ENCODE results near the gene EDC3.
"Not testable (repeated sequence)": the region's sequence is repeated elsewhere in the genome, so short reads cannot be mapped to it uniquely, and the experiment has no call there.

The EDC3 gene

DNA sequence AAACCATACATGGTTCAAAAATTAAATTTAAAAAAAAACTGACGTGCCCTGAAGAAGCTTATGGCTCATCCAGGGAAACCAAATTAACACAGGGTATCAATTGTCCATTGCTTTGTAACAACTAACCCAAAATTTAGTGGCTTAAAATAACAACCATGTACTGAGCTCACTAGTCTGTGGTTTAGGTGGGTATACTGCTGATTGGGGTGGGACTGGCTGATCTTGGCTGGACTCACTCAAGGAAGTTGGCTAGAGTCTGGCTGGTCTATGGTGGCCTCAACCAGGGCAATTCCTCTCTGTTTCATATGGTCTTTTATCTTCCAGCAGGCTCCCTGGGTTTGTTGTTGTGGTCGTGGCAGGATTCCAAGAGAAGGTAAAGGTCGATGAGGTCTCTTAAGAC is 14.1 kb upstream of the EDC3 start:
- DNase-seq: no peak

DNA sequence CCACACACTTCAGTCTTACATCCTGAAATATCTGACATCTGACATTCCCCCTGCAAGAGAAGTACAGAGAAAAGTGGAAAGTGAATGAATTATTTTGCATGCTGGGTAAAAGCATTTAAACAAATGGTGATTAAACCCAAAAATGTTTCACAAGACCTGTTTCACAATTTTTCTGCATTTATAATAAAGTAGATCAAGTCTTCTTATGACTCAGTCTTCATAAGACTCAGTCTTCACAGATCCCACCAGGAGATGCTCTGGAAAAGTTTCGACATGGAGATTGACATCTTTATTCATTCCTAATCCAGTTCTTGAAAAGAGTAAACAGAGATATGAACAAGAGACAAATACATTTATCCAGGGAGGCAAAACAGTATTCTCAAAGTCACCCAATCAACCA is 13.2 kb upstream of the EDC3 start:
- DNase-seq: no peak

DNA sequence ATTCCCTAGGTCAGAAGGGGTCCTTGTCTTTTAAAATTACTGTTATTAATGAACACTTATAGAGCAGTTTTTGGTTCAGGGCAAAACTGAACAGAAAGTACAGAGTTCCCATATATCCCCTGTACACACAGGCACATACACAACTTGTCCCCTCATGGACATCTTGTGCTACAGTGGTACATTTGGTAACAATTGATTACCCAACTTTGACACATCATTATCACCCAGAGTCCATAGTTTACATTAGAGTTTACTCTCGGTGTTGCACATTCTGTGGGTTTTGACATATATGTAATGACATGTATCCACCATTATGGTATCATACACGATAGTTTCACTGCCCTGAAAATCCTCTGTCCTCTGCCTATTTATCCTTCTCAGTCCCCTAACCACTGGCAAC is 984 bp upstream of the EDC3 start:
- no peak for DNase-seq

DNA sequence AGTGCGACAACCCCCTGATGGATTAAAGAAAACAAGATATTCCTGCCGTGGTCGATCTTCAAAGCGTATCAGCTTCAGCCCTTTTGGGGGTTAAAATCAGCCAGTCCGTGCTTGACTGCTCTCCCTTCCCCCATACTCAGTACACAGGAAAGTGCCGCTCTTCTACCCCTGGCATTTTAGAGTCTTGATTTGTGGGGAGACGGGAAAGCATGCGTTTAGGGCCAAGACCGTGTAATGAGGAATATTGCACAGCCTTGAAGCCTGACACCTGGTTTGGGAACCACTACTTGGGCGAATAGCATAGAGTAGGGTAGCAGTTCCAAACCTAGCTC is 540 bp upstream of the EDC3 start:
- DNase-seq: no peak

DNA sequence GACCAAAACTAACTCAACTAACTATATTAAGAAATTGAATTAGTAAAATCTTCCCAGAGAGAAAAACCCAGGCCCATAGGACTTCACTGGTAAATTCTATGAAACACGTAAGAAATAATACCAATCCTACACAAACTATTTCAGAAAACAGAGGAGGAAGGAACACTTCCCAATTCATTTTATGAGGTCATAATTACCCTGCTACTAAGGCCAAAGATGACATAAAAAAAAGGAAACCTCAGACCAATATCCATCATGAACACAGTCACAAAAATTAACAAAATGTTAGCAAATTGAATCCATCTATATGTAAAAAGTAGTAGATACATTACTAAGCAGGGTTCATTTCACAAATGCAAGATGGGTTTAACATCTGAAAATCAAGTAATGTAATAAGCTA is 3.5 kb downstream of the EDC3 start:
- DNase-seq: no peak

DNA sequence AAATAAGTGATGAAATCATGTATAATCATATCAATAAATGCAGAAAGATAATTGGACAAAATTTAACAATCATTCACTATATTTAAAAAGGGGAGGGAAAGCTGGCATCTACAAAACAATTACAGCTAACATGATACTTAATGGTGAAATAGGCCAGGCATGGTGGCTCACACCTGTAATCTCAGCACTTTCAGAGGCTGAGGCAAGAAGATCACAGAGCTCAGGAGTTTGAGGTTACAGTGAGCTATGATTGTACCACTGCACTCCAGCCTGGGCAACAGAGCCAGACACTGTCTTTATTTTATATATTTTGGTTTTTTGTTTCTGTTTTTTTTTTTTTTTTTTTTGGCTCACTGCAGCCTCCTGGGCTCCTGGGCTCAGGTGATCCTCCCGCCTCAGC is 12.1 kb downstream of the EDC3 start:
- no peak for DNase-seq

DNA sequence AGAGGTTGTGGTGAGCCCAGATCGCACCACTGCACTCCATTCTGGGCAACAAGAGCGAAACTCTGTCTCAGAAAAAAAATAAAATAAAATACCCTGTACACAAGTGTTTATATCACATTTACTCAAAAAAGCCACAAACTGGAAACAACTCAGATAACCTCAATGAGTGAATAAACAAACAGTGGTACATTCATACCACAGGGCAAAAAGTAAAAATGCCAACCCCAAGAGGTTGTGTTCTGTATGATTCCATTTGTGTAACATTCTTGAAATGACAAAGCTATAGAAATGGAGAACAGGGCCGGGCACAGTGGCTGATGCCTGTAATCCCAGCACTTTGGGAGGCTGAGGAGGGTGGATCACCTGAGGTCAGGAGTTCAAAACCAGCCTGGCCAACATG is 12.9 kb downstream of the EDC3 start:
- no peak for DNase-seq

DNA sequence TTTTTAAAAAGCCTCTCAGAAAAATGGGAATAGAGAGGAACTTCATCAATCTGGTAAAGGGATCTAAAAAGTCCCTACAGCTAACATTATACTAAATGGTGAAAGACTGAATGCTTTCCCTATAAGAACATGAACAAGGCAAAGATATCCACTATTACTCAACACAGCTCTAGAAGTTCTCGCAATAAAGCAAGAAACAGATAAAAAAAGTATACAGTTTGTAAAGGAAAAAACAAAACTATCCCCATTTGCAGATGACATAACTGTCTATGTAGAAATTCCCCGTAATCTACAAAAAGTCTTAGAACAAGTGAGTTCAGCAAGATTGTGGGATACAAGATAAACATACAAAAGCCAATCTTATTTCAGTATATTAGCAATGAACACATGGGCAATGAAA is 15.4 kb downstream of the EDC3 start:
- DNase-seq: no peak

DNA sequence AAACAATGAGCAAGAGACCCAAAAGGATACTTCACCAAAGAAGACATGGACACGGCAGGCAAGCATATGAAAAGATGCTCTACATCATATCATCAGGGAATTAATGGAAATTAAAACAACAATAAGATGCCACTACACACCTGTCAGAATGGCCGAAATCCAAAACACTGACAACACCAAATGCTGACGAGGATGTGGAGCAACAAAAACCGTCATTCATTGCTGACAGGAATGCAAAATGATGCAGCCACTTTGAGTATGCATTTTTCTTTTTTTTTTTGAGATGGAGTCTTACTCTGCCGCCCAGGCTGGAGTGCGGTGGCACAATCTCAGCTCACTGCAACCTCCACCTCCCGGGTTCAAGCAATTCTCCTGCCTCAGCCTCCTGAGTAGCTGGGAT is 19.0 kb downstream of the EDC3 start:
- DNase-seq: no peak

DNA sequence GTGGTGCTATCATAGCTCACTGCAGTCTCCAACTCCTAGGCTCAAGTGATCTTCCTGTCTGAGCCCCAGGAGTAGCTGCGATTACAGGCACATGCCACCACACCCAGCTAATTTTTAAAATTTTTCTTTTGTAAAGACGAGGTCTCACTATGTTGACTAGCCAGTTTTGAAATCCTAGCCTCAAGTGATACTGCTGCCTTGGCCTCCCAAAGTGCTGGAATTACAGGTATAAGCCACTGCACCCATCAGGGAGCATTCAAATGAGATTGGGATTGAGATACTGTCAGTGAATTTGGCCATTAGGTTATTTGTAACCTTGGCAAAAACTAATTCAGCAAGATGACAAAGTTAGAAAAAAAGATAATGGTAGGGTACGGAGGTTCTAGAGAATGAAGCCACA is 21.7 kb downstream of the EDC3 start:
- DNase-seq: no peak

DNA sequence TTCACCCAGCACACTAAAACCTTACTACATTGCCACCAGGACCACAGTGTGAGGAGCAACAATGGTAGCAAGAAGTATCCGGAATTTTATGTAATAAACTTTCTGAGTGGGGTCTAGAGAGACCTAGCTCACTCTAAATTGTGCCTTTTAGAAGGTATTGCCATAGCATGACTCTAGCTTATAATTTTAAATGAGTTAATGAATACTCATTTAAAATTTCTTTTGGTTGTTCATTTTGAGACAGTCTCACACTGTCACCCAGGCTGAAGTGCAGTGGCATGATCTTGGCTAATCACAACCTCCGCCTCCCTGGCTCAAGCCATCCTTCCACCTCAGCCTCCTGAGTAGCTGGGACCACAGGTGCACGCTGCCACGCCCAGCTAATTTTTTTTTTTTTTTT is 26.2 kb downstream of the EDC3 start:
- no peak for DNase-seq

DNA sequence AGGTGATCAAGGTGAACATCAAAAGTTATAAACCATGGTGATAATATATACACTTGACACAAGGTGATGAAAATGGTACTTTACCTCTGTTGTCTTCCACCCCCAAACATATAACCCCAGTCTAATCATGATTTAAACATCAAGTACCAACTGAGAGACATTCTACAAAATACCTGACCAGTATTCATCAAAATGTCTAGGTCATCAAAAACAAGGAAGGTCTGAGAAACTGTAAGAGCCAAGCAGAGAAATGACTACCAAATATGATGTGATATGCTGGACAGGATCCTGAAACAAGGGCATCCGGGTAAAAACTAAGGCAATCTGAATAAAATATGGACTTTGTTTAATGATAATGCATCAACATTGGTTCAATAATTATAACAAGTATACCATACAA is 27.8 kb downstream of the EDC3 start:
- no peak for DNase-seq

DNA sequence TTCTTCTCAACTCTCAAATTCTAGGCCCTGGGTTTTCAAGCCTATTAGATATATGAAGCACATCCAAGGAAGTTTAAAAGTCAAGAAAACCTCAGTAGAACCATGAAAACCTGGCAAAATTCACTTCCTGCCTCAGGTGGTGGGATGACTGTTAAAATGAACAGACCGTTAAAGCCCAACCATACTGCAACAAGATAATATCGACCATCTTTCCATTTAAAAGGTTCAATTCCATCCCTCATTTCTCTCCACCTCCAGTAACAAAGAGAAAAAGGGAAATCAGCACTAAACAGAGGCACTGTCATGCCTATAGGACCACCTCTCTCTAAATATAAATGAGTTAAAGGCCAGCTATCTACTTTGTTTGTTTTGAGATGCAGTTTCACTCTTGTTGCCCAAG is 31.2 kb downstream of the EDC3 start:
- no peak for DNase-seq

DNA sequence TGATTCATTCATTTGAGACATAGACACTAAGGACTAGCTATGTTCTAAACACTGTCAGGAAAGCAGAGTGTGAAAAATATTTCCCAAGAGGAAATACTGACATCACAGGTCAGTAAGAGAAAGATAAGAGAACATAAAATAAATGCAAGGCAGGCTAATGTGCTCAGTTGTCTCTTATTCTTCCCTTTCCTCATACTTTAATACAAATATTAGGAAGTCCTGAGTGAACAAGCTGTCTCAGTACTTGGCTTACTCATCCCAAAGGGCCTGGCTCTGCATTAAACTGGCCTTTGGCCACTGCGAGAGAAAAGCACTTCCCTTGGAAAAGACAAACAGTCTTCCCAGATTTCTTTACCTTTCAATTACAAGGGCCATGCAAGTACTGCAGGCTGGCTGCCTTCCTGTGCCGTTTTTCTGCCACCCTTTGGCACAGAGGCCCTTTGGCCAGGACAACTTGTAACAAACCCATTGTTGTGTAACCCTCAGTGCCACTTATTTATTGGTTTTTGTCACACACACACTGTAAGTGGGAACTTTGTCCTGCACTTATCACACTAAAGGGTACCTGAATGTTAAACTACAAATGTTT is 31.7 kb downstream of the EDC3 start:
- no peak for DNase-seq

DNA sequence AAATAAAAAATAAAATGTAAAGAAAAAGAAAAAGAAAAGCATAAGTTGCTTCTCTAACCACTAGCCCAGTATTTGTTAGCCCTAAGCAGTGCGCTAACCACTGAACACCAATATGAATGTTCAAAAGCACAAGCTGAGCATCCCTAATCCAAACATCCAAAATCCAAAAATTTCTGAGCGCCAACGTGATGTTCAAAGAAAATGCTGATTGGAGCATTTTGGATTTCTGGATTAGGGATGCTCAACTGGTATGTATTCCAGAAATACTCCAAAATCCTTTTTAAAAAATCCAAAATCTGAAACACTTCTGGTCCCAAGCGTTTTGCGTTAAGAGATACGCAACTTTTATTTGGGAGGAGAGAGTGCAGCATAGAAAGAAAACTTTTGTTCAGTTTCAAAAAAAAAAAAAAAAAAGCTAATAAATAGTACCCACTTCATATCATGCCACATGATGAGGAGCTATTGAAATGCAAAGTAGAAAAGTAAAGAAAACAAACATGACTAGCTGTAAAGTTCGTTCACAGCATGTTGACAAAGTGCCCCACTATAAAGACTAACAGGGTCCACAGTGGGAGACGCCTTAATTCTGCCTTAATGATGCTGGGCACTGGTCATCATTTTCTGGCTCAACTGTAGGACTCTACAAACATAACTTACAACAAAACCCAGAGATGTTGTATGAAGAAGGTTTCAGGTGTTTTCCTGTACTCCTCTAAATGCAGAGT is 32.4 kb downstream of the EDC3 start:
- DNase-seq: no peak

DNA sequence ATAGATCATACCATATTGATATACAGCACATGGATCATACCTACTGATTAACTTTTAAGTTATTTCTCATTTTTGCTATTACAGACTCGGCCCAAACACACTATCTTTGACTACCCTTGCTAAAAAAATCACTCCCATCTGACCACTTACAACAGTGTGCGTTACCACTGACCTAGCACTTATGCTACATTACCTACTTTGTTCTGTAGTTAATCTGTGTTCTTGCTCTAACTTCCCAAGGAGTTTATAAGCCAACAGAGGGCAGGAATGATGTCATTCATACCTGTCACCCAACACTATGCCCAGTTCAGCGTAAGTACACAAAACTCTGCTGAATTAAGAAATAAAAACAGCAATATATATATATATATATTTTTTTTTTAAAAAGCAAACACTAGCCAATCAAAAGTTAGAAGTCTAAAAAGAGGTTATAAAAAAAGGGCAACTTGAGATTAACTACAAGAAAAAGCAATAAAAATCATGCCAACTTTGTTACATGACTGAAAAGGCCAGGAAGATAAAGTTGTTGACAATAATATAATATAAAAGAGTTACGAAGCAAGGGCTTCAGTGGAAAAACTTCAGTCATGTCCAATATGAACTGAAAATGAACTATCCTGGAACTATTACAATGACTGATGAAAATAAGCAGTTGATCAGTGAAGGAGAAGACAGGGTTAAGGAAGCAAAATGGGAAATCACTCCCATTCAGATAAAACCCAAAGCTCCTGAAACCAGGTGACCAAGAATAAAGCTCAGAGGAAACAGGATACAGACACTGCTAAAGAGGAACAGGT is 33.6 kb downstream of the EDC3 start:
- no peak for DNase-seq

DNA sequence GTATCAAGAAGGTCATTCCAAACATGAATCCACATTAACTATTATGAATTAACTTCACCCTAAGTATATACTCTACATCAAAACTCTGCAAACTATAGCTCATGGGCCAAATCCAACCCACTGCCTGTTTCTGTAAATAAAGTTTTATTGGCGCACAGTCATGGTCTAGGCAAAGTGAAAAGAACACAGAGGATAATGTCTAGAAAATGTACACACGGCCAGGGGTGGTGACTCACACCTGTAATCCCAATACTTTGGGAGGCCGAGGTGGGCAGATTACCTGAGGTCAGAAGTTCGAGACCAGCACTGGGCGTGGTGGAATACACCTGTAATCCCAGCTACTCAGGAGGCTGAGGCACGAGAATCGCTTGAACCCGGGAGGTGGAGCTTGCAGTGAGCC is 34.5 kb downstream of the EDC3 start:
- not testable (repeated sequence) for DNase-seq

DNA sequence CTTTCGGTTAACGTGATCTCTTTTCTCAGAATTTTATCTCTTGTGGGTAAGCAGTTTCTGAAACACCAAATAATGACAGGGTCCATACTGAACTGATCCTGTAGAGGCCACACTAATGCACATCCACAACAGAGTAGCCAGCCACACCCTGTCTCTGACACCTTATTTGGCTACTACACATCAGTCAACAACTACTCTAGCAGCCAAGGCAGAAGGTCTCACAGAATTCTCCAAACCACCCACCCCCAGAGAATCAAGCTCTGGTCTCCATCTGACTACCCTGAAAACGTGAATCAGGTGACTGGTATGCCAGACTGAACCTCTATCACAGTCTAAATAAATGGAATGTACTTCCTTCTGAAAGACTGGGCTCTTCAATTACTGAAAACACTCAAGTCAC is 38.0 kb downstream of the EDC3 start:
- DNase-seq: no peak

DNA sequence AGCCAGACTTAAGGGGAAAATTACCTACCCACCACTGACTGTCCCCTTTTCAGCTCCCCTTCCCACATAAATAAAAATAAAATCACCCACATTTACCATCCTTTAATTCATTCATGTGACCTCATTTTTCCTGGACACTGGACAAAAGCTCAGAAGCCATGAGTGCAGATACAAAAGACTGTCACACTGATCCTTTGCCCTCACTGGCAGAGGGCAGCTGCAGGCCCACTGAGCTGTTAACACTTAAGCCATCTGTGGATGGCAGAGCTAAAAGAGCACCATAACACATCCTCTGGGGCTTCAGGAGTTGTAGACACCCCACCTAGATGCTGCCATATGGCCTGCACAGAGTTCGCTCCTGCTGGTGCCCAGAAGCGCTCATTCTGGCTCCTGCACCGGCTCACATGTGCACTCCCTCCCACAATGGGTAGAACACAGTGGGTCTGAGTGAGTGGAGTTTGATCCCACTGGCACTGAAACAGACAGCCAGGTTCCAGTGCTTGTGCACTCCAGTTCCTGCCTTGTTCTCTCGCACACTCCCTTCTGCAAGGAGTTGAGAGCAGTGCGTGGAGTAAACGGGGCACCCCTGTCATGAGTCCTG is 38.8 kb downstream of the EDC3 start:
- no peak for DNase-seq

DNA sequence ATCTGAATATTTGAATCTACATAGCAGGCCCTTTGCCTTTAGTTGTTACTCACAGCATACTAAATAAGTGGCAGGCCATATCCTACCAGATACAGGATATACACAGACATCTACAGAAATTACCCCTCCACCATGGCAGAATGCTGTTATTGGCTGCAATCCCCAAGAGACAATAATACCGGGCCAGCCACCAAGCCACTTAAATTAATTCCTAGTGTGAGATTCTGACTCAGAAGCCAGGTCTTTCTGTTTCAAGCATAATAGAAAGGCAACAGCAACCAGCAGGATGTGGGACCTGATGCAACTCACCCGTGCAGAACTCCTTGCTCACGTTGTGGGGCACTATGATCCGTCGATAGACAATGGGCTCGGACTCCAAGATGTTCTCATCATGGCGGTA is 40.4 kb downstream of the EDC3 start:
- no peak for DNase-seq

DNA sequence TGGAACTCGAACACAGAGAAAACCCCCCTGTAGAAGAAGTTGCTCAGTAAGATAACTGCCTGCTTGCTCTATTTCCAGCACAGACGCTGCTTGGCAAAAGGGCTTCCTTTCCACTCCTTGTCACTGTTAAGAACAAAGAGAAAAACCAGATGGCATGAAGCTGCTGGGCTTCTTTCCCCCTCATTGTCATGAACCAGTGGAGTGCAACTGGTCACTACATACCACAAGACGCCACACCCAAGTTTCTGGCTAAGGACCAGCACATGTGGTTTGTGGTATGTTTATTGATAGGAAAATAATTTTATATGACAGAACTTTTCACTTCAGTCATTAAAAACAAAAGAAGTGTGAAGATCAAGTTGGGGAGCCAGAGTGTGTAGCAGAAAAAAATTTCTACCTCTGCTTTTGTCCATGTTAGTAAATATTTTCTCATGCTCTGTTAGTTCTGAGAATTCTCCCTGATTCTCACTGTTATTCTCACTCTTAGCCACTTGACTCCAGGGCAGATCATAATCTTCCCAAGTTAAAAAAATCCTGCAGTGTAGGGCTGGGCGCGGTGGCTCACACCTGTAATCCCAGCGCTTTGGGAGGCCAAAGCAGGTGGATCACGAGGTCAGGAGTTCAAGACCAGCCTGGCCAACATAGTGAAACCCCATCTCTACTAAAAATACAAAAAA is 42.3 kb downstream of the EDC3 start:
- DNase-seq: no peak

DNA sequence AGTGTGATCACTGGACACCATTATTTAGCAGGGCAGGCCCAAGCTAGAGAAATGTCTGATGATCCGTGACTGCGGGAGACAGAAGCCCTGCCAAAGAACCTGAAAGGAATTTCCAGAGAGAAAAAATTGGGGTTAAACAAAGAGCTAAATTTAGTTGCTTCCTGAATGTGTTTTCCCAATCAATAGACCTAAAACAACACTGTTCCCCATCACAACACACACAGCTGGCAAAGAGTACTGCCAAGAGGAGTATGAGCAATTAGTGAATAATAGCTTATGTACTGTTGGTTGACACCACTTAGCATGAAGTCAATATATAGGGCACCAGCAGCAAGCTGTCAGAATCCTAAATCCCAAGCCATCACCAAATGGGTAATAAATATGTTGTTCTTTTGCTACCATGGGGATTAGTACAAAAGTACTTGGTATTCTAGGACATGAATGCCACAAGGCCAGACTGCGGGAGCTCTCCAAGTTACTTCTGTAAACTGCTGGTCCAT is 44.5 kb downstream of the EDC3 start:
- DNase-seq: no peak

All from activated T-cell treated with anti-CD3 and anti-CD28 coated beads, Interleukin-2, amount 50 U/mL, for 1 hour (primary cell).